Measurements from ENCODE around the gene FOXK2. TPM values are rescaled to one million over a fixed set of nuclear protein-coding genes. Genes with fewer than 3 reads are reported as not detected.

Gene FOXK2
- total RNA-seq, 1 experiment from 2014 or later, result 72.0 TPM

- TF ChIP-seq CTCF (conservative IDR thresholded peaks at IDR 0.05), result no peak
- H3K18ac ChIP-seq (ENCODE audit: insufficient read length, low read depth, low read length), result no peak overlapping the region
- no peak overlapping the region for H2BK15ac ChIP-seq (ENCODE audit: low read depth, low read length)
- H3K79me1 ChIP-seq (ENCODE audit: insufficient read depth, low read depth, low read length, poor library complexity, severe bottlenecking), result no peaks in the 10 kb centered on the region
- no peak overlapping the region for H4K8ac ChIP-seq (replicated peaks; ENCODE audit: insufficient read length, low read depth, low read length)
- no peak overlapping the region for H3K14ac ChIP-seq (ENCODE audit: insufficient read depth, low read length)
- Mint-ChIP-seq H3K27ac (peak overlapping the region in 1 of 3 experiments; percentile 87; a peak in 1 of 7 replicates), H3K36me3 (ENCODE audit: insufficient read depth in 1 of 3, low read depth in 3 of 3) (peaks cover 26 to 84% (median 70%) of the 10 kb centered on the region in 3 experiments), H3K4me1 (peaks cover 0 to 4% of the 10 kb centered on the region in 2 experiments; a peak in 1 of 4 replicates), H3K27me3 (ENCODE audit: low read depth) (no peaks in the 10 kb centered on the region; the same call in 1 of the 2 replicates), H3K4me3 (no peak overlapping the region), H3K9me3 (peaks cover 0 to 6% of the 10 kb centered on the region in 2 experiments; a peak in 3 of 5 replicates)
- H2BK12ac ChIP-seq (ENCODE audit: insufficient read length, low read depth, low read length), result no peak overlapping the region
- no peak overlapping the region for H3K27ac ChIP-seq (ENCODE audit: insufficient read length, low read depth, low read length)
- DNase-seq, result no peak
- no peak overlapping the region for H3K4me2 ChIP-seq (ENCODE audit: insufficient read depth, insufficient read length, low read length)
- no peak overlapping the region for H4K91ac ChIP-seq (ENCODE audit: insufficient read length, low read depth, low read length)
- H3T11ph ChIP-seq (ENCODE audit: low read length), result no peak overlapping the region
- no peak overlapping the region for H4K5ac ChIP-seq (ENCODE audit: insufficient read length, low read depth, low read length)
- no peaks in the 10 kb centered on the region for H3K23me2 ChIP-seq (ENCODE audit: insufficient read length, low read depth, low read length, poor library complexity, severe bottlenecking)
- H3K27me3 ChIP-seq (ENCODE audit: insufficient read depth, low read length), result no peaks in the 10 kb centered on the region
- H3K4me1 ChIP-seq (ENCODE audit: insufficient read depth, low read length), result no peaks in the 10 kb centered on the region
- no peak overlapping the region for H2BK120ac ChIP-seq (ENCODE audit: low read depth, low read length, poor library complexity, severe bottlenecking)
- H3K79me2 ChIP-seq (ENCODE audit: insufficient read depth, low read length), result no peaks in the 10 kb centered on the region
- H3K9ac ChIP-seq (ENCODE audit: extremely low read depth, insufficient read length, low read length), result no peak overlapping the region
- no peaks in the 10 kb centered on the region for H4K20me1 ChIP-seq (ENCODE audit: control insufficient read depth, insufficient read depth, insufficient read length)
- no peak overlapping the region for H3K56ac ChIP-seq (ENCODE audit: insufficient read length, low read depth, low read length)
- no peak overlapping the region for H2BK20ac ChIP-seq (ENCODE audit: low read depth, low read length, poor library complexity, severe bottlenecking)
- no CpG with 5 or more reads among the region's 21 CpGs for WGBS (ENCODE audit: extremely low coverage, insufficient read length, low lambda C conversion rate)
- H3K9me3 ChIP-seq (ENCODE audit: control insufficient read depth, low read depth, low read length), result no peaks in the 10 kb centered on the region
- no peak overlapping the region for H2AK5ac ChIP-seq (ENCODE audit: insufficient read length, low read length)
- no peak overlapping the region for H2AFZ ChIP-seq (ENCODE audit: low read length)
- H2BK5ac ChIP-seq (ENCODE audit: insufficient read length, low read length), result no peak overlapping the region
- H3K23ac ChIP-seq (ENCODE audit: insufficient read length, low read depth, low read length), result no peak overlapping the region
- no peak overlapping the region for H3K4ac ChIP-seq (ENCODE audit: low read depth, low read length)
These were observed 91.9 kb downstream of the FOXK2 start for GRCh38 chr17:82611140-82612058.

Measured in H9 (cell line).